ENCODE results near the gene RTL10. TPM values are rescaled to one million over a fixed set of nuclear protein-coding genes. Genes with fewer than 3 reads are reported as not detected.

RTL10 gene
- total and polyA plus RNA-seq, 10 of the 15 experiments (the other 5 are each of a cell fraction or from before 2014, with no cell fraction given): 5.3 to 18.1 (median 10.3) TPM

- Histone ChIP-seq H2AFZ (ENCODE audit: control insufficient read depth, low read depth, low read length) (no peak overlapping the region), H3K4me2 (ENCODE audit: control insufficient read depth, insufficient read depth) (no peak overlapping the region), H3K4me3 (no peak overlapping the region), H4K20me1 (ENCODE audit: control insufficient read depth, insufficient read depth) (no peaks in the 10 kb centered on the region), H3K79me2 (ENCODE audit: control insufficient read depth, insufficient read depth, low read length) (no peaks in the 10 kb centered on the region), H3K27ac (ENCODE audit: control insufficient read depth, insufficient read depth) (no peak overlapping the region), H3K9ac (ENCODE audit: control insufficient read depth, insufficient read depth, low read length) (no peak overlapping the region), H3K9me3 (replicated peaks; ENCODE audit: control insufficient read depth, insufficient read depth, low read length) (no peaks in the 10 kb centered on the region), H3K27me3 (replicated peaks in 1 of 2; ENCODE audit: control insufficient read depth in 2 of 2, insufficient read depth in 2 of 2, low read length in 1 of 2) (no peaks in the 10 kb centered on the region), H3K36me3 (ENCODE audit: control insufficient read depth in 2 of 2, insufficient read depth in 2 of 2, low read length in 1 of 2) (no peaks in the 10 kb centered on the region; a peak in 1 of 4 replicates), H3K4me1 (ENCODE audit: control insufficient read depth, insufficient read depth, low read length) (no peaks in the 10 kb centered on the region)
- ChIA-PET RAD21 (ENCODE audit: unreplicated experiment) (no interaction called here), CTCF (interaction anchor here (1.5 to 1.6 kb wide), 2 partner anchors 9 to 171 kb away, joined by 4 to 5 read pairs; no protein-coding TSS in a partner anchor), SMC1A (ENCODE audit: uncharacterized antibody, unreplicated experiment) (no interaction called here), POLR2A (no interaction called here)
- intact Hi-C loops (cut with micrococcal nuclease; ENCODE audit: unreplicated experiment): no loop called here
- FAIRE-seq (no peak), DNase-seq (ENCODE audit: low read depth, low spot score) (no peak), ATAC-seq (no peak)
- 91% methylated on average over 11 of the region's 11 CpGs for WGBS (ENCODE audit: insufficient coverage, insufficient replicate concordance, low lambda C conversion rate, missing lambda C conversion rate)
- TF ChIP-seq SUZ12 (IDR thresholded peaks at IDR 0.05; ENCODE audit: unreplicated experiment) (no peak), ZBTB4 (CRISPR knock-in tag; IDR thresholded peaks at IDR 0.05) (no peak)
- in situ Hi-C loops (cut with MboI): no loop called here
- BruUV-seq (replicated peaks): no TSS peak
Measured at GRCh38 chr22:19901577-19902244, 47.0 kb upstream of the RTL10 start.
